OCI-LY7 (cell line): ENCODE results near the gene PHACTR1. TPM values are rescaled to one million over a fixed set of nuclear protein-coding genes. Genes with fewer than 3 reads are reported as not detected.

Experiments
- BruUV-seq: library from RNA; stranded (reverse); fragments of 400-500 nt; replicated peaks from 2 replicates; lab custom pipeline; 2021; lab: Mats Ljungman, UMichigan
- CTCF ChIA-PET: fragments of 300-600 bp; sonication (Branson Sonifier 250); formaldehyde crosslinking; loops from one replicate; lab custom pipeline; 2022; ENCODE audit warnings: antibody characterized with exemption; ENCODE audit not compliant: unreplicated experiment; lab: Charles Lee
- POLR2A ChIA-PET: fragments of 300-600 bp; sonication (Branson Sonifier 250); formaldehyde crosslinking; loops from one replicate; lab custom pipeline; 2022; ENCODE audit warnings: antibody characterized with exemption; lab: Charles Lee
- DNase-seq: peaks from one replicate; pipeline ENCODE4 v3.0.0-alpha.2; 2015; ENCODE audit warnings: low spot score
- H2AFZ ChIP-seq: fragments of 200-600 bp; sonication (generic), shearing (Covaris generic); 2 replicates; pipeline ENCODE4 v1.6.1; 2014; ENCODE audit warnings: mild to moderate bottlenecking, antibody characterized with exemption, low read length, moderate library complexity
- H3K27ac ChIP-seq: fragments of 200-600 bp; sonication (generic); 2 replicates; pipeline ENCODE4 v1.5.1; 2014; ENCODE audit warnings: mixed run types, low read depth, mild to moderate bottlenecking, moderate library complexity, low read length, inconsistent platforms; ENCODE audit not compliant: poor library complexity, severe bottlenecking
- H3K36me3 ChIP-seq: fragments of 200-600 bp; sonication (generic); 2 replicates; pipeline ENCODE4 v1.6.1; 2014; ENCODE audit warnings: mild to moderate bottlenecking, antibody characterized with exemption, low read length, moderate library complexity, mixed read lengths; ENCODE audit not compliant: insufficient read depth
- H3K4me1 ChIP-seq: fragments of 200-600 bp; sonication (generic); 2 replicates; pipeline ENCODE4 v1.5.1; 2014; ENCODE audit warnings: mild to moderate bottlenecking, low read length; ENCODE audit not compliant: insufficient read depth, poor library complexity, severe bottlenecking
- H3K4me2 ChIP-seq: fragments of 200-600 bp; sonication (generic); 2 replicates; pipeline ENCODE4 v1.6.1; 2014; ENCODE audit warnings: mild to moderate bottlenecking, low read length
- H3K4me3 ChIP-seq: fragments of 200-600 bp; sonication (generic); 2 replicates; pipeline ENCODE4 v1.5.1; 2014; ENCODE audit warnings: mild to moderate bottlenecking, low read depth, low read length; ENCODE audit not compliant: poor library complexity, severe bottlenecking
- H3K79me2 ChIP-seq: fragments of 200-600 bp; sonication (generic); 2 replicates; pipeline ENCODE4 v1.6.1; 2016; ENCODE audit warnings: low read depth, mild to moderate bottlenecking, low read length, moderate library complexity, mixed read lengths; ENCODE audit not compliant: insufficient read depth
- H3K9me2 ChIP-seq: fragments of 200-600 bp; sonication (generic); 2 replicates; pipeline ENCODE4 v1.6.1; 2016; ENCODE audit warnings: mild to moderate bottlenecking, low read length, mixed read lengths; ENCODE audit not compliant: insufficient read depth
- H3K9me3 ChIP-seq: fragments of 200-600 bp; sonication (generic); 2 replicates; pipeline ENCODE4 v1.6.1; 2014; ENCODE audit warnings: mild to moderate bottlenecking, mixed run types, low read length, mixed read lengths
- H4K20me1 ChIP-seq: fragments of 200-600 bp; sonication (generic); 2 replicates; pipeline ENCODE4 v1.6.1; 2014; ENCODE audit warnings: mild to moderate bottlenecking, antibody characterized with exemption, low read length, moderate library complexity, mixed read lengths; ENCODE audit not compliant: insufficient read depth
- EZH2phosphoT487 ChIP-seq: fragments of 200-600 bp; sonication (generic); IDR thresholded peaks from 2 replicates; pipeline ENCODE4 v1.6.1; 2018; ENCODE audit warnings: low read depth, borderline replicate concordance, mild to moderate bottlenecking, mixed run types, antibody characterized with exemption, low read length, moderate library complexity, mixed read lengths
- intact Hi-C: fragments of 100-400 bp; cut with micrococcal nuclease; formaldehyde crosslinking; loops from one replicate; pipeline ENCODE4 v1.10.0; 2022; ENCODE audit not compliant: unreplicated experiment
- total RNA-seq, 2 experiments: library from RNA; depleted of rRNA in 1 of 2; stranded (reverse); fragments of >200 nt in 1 of 2; shearing (Covaris generic) in 1 of 2; gene quantifications; 2 replicates each; pipeline ENCODE4 v1.2.3, GENCODE V29; 2014 to 2022
- TF ChIP-seq, protein P1 (sequence below): fragments of 200-600 bp; sonication (generic); conservative IDR thresholded peaks from 2 replicates; pipeline ENCODE4 v1.5.1; 2014; ENCODE audit warnings: mild to moderate bottlenecking, antibody characterized with exemption, low read length, moderate library complexity, mixed read lengths

The PHACTR1 gene
- total RNA-seq, 2 experiments from 2014 or later = 25.1 to 46.6 TPM

DNA sequence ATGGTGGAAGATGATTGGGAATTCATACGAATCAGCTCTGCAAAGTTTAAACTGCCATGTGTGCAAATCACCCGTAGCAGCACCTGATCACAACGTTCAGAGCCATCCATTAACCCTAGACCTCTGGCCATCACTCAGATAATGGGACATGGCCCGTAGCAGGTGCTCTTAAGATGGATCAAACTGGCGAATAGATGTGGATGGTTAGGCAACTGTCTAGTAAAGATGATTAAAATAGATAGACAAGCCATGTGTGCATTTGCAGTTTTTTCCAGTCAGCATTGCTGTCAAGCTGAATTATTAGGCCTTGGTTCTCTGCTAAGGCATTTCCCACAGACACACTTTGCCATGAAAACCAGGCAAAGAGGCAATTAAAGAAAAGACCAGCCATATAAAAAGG lies 40.6 kb upstream of the PHACTR1 start:
- Histone ChIP-seq H3K9me2 (no peaks in the 10 kb centered on the region), H3K9me3 (no peaks in the 10 kb centered on the region), H3K4me2 (no peak overlapping the region), H3K4me1 (no peaks in the 10 kb centered on the region), H3K27ac (no peak overlapping the region), H3K36me3 (no peaks in the 10 kb centered on the region), H2AFZ (no peak overlapping the region), H3K79me2 (no peaks in the 10 kb centered on the region), H3K4me3 (no peak overlapping the region), H4K20me1 (no peaks in the 10 kb centered on the region; the same call in 1 of the 2 replicates)
- intact Hi-C loops = no loop called here
- no TSS peak for BruUV-seq
- CTCF ChIA-PET = no interaction called here
- POLR2A ChIA-PET = no interaction called here
- no peak for DNase-seq
- TF ChIP-seq EZH2phosphoT487 = no peak
- TF ChIP-seq, protein P1, sequence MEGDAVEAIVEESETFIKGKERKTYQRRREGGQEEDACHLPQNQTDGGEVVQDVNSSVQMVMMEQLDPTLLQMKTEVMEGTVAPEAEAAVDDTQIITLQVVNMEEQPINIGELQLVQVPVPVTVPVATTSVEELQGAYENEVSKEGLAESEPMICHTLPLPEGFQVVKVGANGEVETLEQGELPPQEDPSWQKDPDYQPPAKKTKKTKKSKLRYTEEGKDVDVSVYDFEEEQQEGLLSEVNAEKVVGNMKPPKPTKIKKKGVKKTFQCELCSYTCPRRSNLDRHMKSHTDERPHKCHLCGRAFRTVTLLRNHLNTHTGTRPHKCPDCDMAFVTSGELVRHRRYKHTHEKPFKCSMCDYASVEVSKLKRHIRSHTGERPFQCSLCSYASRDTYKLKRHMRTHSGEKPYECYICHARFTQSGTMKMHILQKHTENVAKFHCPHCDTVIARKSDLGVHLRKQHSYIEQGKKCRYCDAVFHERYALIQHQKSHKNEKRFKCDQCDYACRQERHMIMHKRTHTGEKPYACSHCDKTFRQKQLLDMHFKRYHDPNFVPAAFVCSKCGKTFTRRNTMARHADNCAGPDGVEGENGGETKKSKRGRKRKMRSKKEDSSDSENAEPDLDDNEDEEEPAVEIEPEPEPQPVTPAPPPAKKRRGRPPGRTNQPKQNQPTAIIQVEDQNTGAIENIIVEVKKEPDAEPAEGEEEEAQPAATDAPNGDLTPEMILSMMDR = no peak

DNA sequence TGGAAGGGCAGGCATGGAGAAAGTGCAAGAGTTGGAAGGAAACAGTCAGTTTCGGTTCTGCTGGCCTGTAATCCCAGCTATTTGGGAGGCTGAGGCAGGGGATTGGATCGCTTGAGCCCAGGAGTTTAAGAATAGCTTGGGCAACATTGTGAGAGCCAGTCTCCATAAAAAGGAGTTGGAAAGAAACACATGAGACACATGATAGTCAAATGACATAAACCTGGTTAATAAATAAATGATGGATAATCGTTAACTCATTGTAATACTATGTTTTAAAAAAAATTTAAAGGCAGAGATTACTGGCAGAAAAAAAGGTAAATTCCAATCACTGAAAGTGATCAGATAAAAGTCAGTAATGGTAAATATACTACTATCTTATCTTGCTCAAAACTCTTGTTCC lies 37.2 kb upstream of the PHACTR1 start:
- CTCF ChIA-PET = no interaction called here
- intact Hi-C loops = no loop called here

DNA sequence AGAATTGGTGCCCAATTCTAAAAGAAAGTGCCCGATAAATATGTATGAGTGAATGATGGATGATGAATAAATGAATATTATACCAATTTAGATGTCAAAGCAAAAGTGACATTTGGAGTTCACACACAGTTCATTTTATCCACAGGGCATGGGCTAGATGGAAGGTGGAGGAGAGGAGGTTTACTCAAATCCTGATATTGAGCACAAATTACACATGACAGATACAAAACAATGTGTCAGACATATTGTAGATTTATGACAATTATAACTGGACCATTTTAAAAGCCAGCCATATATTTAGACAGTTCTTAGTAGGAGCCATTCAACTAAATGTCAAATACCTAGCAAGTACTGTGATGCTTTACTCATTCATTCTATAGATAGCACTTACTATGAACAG lies 23.4 kb upstream of the PHACTR1 start:
- H2AFZ ChIP-seq = no peak overlapping the region
- intact Hi-C loops = no loop called here
- ChIA-PET POLR2A (no interaction called here), CTCF (no interaction called here)
- no peak overlapping the region for H3K4me2 ChIP-seq
- H3K36me3 ChIP-seq = no peaks in the 10 kb centered on the region
- DNase-seq = no peak
- no peaks in the 10 kb centered on the region for H4K20me1 ChIP-seq
- no peaks in the 10 kb centered on the region for H3K9me2 ChIP-seq
- H3K4me3 ChIP-seq = no peak overlapping the region
- H3K27ac ChIP-seq = no peak overlapping the region
- no peaks in the 10 kb centered on the region for H3K4me1 ChIP-seq
- no peaks in the 10 kb centered on the region for H3K79me2 ChIP-seq
- no peaks in the 10 kb centered on the region for H3K9me3 ChIP-seq
- TF ChIP-seq, protein P1 = no peak
- no peak for TF ChIP-seq EZH2phosphoT487
- no TSS peak for BruUV-seq

More for the DNA sequence above, 37.2 kb upstream of the PHACTR1 start:
- no peak overlapping the region for H3K4me2 ChIP-seq
- no peaks in the 10 kb centered on the region for H3K9me3 ChIP-seq
- H3K9me2 ChIP-seq = no peaks in the 10 kb centered on the region
- H3K4me1 ChIP-seq = no peaks in the 10 kb centered on the region
- no peak overlapping the region for H3K4me3 ChIP-seq
- no peaks in the 10 kb centered on the region for H3K79me2 ChIP-seq
- no TSS peak for BruUV-seq
- H2AFZ ChIP-seq = no peak overlapping the region
- H4K20me1 ChIP-seq = no peaks in the 10 kb centered on the region
- no peak overlapping the region for H3K27ac ChIP-seq
- TF ChIP-seq, protein P1 = no peak
- no peak for TF ChIP-seq EZH2phosphoT487
- POLR2A ChIA-PET = interaction anchor here (0.5 kb wide), 1 partner anchor 16 kb away, joined by 3 read pairs; no protein-coding TSS in a partner anchor
- H3K36me3 ChIP-seq = no peaks in the 10 kb centered on the region
- DNase-seq = no peak
